GM21360 (cell line): ENCODE data around the gene THBD.

Experiments used
- ATAC-seq: cut with Tn5 transposase; IDR thresholded peaks from one replicate; pipeline ENCODE4 v1.9.1; 2021; ENCODE audit warnings: mild to moderate bottlenecking, moderate library complexity; ENCODE audit not compliant: unreplicated experiment

The THBD gene

DNA sequence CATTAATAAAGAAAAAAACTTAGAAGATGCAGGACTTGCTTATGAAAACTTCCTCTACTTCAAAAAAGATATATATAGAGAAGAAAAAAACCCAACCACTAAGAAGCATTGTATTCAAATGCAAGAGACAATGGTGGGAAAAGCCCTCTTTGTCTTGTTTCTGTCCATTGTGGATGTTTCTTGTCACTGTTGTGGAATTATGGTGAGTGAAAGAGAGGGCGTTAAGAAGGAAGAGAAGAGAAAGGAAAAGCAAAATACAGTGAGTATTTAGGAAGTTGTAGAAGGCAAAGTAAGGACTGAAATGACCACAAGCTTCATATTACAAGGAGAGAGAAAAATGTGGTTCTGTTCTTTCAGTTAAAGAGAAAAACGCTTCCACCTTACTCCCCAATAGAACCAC is 14.1 kb upstream of the THBD start:
- no peak for ATAC-seq

GRCh38 chr20:23063168-23063567 is 13.7 kb upstream of the THBD start:
- no peak for ATAC-seq

- ATAC-seq, result no peak
Measured at GRCh38 chr20:23062632-23063031, 13.2 kb upstream of the THBD start.

DNA sequence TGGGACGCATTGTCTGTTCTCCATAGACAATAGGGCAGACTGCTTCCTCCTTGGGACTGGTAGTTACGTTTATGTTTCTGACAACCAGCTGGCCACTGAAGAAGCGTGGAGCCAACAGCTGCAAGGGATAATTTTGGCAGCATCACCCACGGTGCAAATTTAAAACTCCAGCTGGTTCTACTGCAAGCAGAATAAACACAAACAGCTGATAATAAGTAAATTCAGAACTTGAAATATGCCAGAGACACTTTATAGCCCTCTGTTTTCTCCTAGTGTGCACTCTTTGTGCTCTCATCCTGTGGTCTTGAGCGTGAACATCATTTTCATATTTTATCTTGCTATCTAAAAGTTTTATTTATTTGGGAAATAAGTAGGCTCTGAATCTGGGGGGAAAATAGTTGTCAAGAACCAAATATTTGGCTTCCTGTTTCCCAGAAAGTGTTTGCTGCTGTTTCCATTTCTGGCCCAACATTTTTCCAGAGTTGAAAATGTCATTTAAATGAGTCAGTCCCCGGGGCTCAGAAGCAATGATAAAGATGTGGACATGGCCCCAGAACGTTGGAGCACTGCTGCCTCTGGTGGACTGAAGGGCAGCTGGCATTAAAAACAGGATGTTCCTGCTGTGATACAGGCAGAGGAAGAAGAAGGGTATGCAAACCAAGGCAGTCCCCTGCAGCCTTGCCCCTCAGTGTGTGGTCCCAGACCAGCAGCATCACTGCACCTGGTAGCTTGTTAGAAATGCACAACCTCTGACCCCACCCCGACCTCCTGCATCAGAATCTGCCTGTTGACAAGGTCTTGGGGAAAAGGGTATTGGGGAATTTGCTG is 12.5 kb upstream of the THBD start:
- ATAC-seq, result no peak

DNA sequence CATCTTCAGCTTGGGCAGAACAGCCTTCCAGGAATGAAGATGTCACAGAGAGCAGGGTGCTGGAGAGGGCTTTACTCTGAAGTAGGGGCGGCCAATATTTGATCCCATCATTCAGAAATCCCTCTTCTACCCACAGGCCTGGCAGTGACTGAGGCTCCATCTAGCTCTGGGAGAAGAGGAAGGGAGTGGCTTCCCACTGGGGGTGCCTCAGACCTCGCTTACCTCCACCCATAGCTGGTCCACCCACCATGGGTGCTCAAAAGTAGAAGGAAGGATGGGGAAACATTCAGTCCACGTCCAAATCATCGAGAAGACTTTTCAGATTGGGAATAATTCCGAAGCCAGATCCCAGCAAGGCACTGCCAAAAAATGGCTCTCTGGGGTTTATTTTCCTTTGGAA is 11.8 kb upstream of the THBD start:
- ATAC-seq, result no peak

DNA sequence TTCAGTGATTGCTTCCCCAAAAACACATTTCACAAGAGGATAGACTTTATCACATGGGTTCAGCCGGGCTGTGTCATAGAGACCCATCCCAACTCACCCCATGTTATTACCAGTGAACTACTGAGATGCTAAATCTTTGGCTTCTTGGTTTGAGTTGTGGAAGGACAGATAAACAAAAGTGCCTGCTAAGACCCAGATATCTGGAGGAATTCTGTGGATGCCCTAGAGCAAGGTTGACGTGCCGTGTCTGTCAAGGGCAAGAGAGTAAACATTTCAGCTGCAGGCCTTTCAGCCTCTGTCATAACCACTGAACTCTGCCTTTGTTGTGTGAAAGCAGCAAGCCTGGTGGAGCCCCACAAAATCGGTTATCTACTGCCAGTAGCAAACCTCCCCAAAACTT is 11.2 kb upstream of the THBD start:
- no peak for ATAC-seq

- ATAC-seq, result no peak
Measured at GRCh38 chr20:23059846-23060245, 10.4 kb upstream of the THBD start.

DNA sequence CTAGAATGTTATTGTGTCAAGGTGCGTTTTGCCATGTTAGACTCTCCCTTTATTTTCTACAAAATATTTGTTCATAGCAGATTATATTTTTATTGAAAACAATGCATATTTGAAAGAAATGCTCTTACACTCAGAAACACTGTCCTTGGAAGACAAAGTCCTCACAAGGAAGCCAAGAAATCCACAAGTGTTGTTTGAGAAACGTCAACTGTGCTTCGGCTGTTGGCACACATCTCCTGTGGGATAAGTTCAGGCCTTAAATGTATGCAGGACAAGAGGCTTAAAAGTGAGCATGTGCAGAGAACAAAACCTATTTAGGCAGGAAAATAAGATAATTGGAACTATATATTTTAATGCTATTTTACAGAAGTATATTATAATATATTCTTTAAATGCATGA is 9.5 kb upstream of the THBD start:
- ATAC-seq, result no peak

DNA sequence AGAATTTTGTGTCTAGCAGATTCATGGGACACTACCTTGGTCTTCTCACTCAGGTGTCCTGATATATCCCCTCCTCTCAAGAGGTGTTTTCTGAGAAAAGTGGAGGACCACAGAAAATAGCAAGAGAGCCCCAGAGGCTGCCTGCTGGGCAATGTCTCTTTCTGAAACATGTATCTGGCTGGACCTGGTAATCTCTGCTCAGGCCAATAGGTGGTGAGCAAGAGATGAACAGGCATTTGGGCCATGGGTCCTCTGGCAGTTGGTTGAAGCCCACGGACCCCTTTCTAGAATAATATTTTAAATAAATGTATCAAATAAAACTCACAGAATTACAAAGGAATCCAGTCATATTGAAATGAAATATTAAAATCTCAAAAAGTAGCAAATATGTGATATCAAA is 8.8 kb upstream of the THBD start:
- no peak for ATAC-seq

DNA sequence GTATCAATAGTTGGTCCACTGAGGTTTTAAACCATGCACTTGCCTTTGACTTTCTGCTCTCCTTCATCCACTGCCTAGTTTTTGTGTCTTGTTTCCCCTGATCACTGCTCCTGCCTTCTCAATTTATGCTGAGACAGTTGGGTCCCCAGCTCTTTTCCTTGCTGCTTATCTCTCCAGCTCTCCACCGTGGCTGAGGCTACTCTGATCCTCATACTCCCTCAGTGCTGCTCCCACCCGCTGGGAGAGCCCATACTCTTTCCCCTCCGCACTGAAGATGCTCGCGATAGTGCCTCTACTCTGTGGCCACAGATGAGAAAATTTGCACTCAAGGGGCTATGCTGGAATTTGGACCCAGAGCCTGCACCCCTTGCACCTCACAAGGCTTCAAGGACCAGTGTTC is 3.4 kb upstream of the THBD start:
- ATAC-seq, result no peak

DNA sequence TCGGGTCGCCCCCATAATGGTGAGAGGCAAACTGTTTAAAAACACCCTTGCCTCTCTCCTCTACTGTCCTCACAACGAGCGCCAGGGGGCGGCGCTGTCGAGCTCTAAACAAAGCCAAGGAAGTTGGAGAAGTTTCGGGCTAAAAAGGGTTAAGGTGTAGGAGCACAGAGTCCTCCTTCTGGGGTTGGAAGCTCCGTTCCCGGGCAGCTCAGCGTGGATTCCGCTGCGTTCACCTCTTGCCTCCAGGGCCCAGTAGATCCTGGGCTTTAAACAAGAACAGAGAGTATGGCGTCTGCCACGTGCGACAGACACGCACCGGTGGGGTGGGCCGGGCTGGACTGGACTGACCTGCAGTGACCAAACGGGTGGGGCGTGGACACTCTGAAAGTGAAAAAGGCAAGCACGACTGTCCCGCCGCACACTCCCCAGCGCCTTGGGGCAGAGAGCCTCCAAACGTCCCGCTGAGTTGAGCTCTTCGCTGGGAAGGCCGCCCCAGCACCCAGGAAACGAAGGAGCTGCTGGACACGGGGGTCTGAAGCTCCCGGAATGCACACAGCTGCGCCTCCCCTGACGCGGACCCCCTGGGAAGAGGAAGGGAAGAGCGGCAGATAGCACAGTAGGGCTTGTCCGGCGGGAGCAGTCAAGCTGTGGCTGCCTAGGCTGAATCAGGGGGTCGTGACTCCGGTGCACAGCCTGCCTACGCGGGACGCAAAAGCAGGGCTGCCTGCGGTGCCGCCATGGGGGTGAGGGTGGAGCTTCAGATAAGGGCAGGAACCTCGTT is 1.6 kb upstream of the THBD start:
- no peak for ATAC-seq

- ATAC-seq, result no peak
Measured at GRCh38 chr20:23050076-23050838, 785 bp upstream of the THBD start.

GRCh38 chr20:23048283-23049200 is 930 bp downstream of the THBD start:
- no peak for ATAC-seq

DNA sequence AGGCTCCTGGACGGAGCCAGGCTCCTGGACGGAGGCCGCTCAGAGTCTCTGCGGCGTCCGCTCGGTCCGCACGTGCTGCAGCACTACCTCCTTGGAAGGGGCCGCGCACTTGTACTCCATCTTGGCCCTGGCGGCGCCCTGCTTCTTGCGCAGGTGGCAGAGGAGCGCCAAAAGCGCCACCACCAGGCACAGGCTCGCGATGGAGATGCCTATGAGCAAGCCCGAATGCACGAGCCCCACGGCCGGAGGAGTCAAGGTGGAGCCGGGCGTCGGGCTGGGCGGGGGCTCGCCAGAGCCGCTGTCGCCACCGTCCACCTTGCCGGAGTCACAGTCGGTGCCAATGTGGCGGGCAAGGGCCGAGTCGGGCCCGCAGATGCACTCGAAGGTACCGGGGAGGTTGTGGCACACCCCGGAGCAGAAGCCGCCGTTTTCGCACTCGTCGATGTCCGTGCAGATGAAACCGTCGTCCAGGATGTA is 1.7 kb downstream of the THBD start:
- ATAC-seq, result no peak

- ATAC-seq, result no peak
Measured at GRCh38 chr20:23047001-23047737, 2.3 kb downstream of the THBD start.

- ATAC-seq, result no peak
Measured at GRCh38 chr20:23046431-23046830, 3.0 kb downstream of the THBD start.

DNA sequence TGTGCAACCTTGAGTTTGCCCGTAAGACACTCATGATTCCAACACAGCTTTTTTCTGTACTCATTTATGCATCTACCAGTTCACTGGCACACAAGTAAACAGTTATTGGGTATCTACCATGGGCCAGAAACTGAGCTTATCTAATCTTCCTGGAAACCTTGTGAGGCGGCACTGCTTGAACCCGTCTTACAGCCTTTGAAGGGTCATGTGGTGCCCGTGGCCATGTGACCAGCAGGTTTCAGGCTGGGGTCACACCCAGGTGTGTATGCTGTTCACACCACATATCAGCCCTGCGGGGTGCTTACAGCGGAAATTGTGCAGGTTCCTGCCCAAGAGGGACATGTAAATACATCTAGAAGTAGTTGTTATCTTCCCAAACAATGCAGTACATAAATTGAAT is 6.1 kb downstream of the THBD start:
- ATAC-seq, result no peak

GRCh38 chr20:23042270-23042669 is 7.2 kb downstream of the THBD start:
- no peak for ATAC-seq

DNA sequence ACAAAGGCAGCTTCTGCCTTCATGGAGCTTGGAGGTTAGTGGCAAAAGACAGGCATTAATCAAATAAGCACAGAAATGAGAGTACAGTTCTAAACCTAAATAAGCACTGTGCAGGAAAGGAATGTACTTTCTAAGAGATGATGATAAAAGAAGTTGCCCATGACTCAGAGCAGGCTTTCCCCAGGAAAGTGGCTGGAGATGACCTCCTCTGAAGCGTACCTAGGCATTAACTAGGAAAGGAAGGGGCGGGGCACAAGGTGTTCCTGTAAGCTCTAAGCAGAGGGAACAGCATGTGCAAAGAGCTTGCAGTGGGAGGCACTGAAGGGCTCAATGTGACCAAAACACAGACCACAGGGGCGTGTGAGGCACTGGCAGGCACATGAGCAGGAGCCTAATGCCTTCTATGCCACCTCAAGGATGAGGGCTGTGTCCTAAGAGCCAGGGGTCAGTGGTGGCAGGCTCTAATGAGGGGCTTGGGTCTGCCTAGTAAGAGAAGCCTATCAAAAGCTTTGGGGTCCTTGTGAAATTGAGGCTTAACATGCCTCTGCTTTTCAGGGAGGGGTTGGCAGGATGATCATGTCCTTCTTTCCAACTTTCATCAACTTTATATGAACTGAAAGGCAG is 9.5 kb downstream of the THBD start:
- ATAC-seq, result no peak
